Activated CD8-positive, alpha-beta T cell treated with anti-CD3 and anti-CD28 coated beads for 36 hours (primary cell): ENCODE measurements around the gene SH2B2. TPM values are rescaled to one million over a fixed set of nuclear protein-coding genes. Genes with fewer than 3 reads are reported as not detected.

Source experiments
- ATAC-seq: fragments of 200-7000 bp; cut with Tn5 transposase; one replicate; pipeline ENCODE4 v1.10.0; 2021; ENCODE audit warnings: mild to moderate bottlenecking, moderate library complexity
- CTCF ChIA-PET: fragments of 350-600 bp; sonication (Branson Sonifier 250); formaldehyde crosslinking; loops from one replicate; lab custom pipeline; 2021; ENCODE audit warnings: antibody characterized with exemption; lab: Charles Lee
- POLR2A ChIA-PET: fragments of 350-600 bp; sonication (Branson Sonifier 250); formaldehyde crosslinking; loops from one replicate; lab custom pipeline; 2021; ENCODE audit warnings: antibody characterized with exemption; lab: Charles Lee
- DNase-seq: peaks from one replicate; pipeline ENCODE4 v3.0.0-alpha.2; 2020
- H3K27ac Mint-ChIP-seq: one replicate; pipeline ENCODE4 v1.8.0; 2021; ENCODE audit warnings: mild to moderate bottlenecking, mixed read lengths
- H3K27me3 Mint-ChIP-seq: one replicate; pipeline ENCODE4 v1.8.0; 2021; ENCODE audit warnings: mixed read lengths
- H3K36me3 Mint-ChIP-seq: one replicate; pipeline ENCODE4 v1.8.0; 2021; ENCODE audit warnings: low read depth, mixed read lengths
- H3K4me1 Mint-ChIP-seq: one replicate; pipeline ENCODE4 v1.8.0; 2021; ENCODE audit warnings: low read depth, mixed read lengths
- H3K4me3 Mint-ChIP-seq: one replicate; pipeline ENCODE4 v1.8.0; 2021; ENCODE audit warnings: mild to moderate bottlenecking, moderate library complexity, mixed read lengths
- H3K9me3 Mint-ChIP-seq: one replicate; pipeline ENCODE4 v1.8.0; 2021; ENCODE audit warnings: mixed read lengths
- CTCF ChIP-seq: fragments of 200-600 bp; IDR thresholded peaks from one replicate; pipeline ENCODE4 v1.8.0; 2022; ENCODE audit warnings: antibody characterized with exemption, mild to moderate bottlenecking
- intact Hi-C: fragments of 100-400 bp; cut with micrococcal nuclease; formaldehyde crosslinking; loops from one replicate; pipeline ENCODE4 v1.10.0; 2022
- total RNA-seq, 2 experiments: library from RNA; stranded (reverse); gene quantifications; one replicate each; pipeline ENCODE4 v1.2.3, GENCODE V29; 2021

SH2B2 gene
- total RNA-seq = 1 to 10 TPM; 5.0 to 7.1 TPM

DNA sequence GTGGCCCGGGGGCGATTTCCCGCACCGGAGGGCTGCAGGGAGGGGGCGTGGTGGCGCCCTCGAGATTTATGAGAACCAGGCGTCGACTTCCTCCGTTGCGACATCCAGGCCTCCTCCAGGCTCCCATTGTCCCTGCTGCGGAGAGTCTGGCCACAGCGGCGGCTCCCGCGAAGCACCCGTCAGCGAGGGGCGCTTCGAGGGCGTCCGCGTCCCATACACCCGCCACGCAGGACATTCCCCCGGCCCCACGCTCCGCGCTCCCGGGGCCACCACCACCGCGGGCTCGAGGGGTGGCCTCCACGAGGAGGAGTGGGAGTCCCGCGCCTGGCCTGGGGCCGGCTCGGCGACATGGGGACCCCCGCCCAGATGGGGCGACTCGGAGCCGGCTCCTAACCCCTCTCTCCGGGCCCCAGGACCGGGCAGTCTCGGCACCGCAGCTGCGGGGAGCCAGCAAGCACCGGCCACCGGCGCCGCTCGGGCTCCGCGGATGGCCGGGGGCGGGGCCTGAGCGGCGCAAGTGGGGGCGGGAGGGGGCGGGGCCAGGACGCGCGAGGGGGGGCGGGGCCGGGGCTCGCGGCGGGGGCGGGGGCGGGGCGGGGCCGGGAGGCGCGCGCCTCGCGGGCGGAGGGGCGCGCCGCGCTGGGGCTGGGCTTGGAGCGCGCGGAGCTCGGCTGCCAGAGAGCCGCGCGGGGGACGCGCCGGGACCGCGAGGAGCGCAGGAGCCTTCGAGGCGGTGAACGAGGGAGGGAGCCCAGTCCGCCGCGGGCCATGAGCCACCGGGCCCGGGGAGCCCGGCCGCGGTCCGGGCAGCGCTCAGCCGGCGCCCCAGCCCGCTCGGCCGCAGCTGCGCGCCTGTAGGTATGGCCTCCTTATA lies at the start of gene SH2B2:
Gene SH2B2 (plus strand): TSS at position 632 of the 874 bp plus-strand sequence. CDS start 13,683 bp downstream, outside the sequence.
- peak; percentile 62 for DNase-seq
- peak; percentile 48 for ATAC-seq
- no peak for TF ChIP-seq CTCF
- peaks cover 9% of the 10 kb centered on the region for H3K27me3 Mint-ChIP-seq
- intact Hi-C loops = loop anchor here (10.0 kb wide), 1 partner anchor 168 kb away; no protein-coding TSS in a partner anchor
- H3K36me3 Mint-ChIP-seq = no peaks in the 10 kb centered on the region
- CTCF ChIA-PET = interaction anchor here (1.1 kb wide), 1 partner anchor 16 kb away, joined by 3 read pairs; no protein-coding TSS in a partner anchor
- H3K4me1 Mint-ChIP-seq = peaks cover 28% of the 10 kb centered on the region
- H3K27ac Mint-ChIP-seq = no peak within 1 kb of the TSS
- H3K4me3 Mint-ChIP-seq = peak within 1 kb of the TSS; percentile 58
- H3K9me3 Mint-ChIP-seq = no peaks in the 10 kb centered on the region
- POLR2A ChIA-PET = interaction anchor here (0.6 kb wide), 1 partner anchor 32 kb away, joined by 3 read pairs; no protein-coding TSS in a partner anchor

GRCh38 chr7:102239206-102239820 lies 47.4 kb upstream of the SH2B2 start:
- ChIA-PET CTCF (no interaction called here), POLR2A (no interaction called here)
- Mint-ChIP-seq H3K27ac (no peak overlapping the region), H3K4me3 (no peak overlapping the region), H3K36me3 (no peaks in the 10 kb centered on the region), H3K27me3 (no peaks in the 10 kb centered on the region), H3K4me1 (no peaks in the 10 kb centered on the region), H3K9me3 (no peaks in the 10 kb centered on the region)
- intact Hi-C loops = loop anchor here (10.0 kb wide), 2 partner anchors 555 to 635 kb away; no protein-coding TSS in a partner anchor
- no peak for ATAC-seq
- no peak for DNase-seq
- no peak for TF ChIP-seq CTCF

GRCh38 chr7:102241431-102241830 lies 45.2 kb upstream of the SH2B2 start:
- Mint-ChIP-seq H3K9me3 (no peaks in the 10 kb centered on the region), H3K27ac (no peak overlapping the region), H3K27me3 (no peaks in the 10 kb centered on the region), H3K36me3 (no peaks in the 10 kb centered on the region), H3K4me1 (no peaks in the 10 kb centered on the region), H3K4me3 (no peak overlapping the region)
- ChIA-PET POLR2A (no interaction called here), CTCF (no interaction called here)
- no peak for TF ChIP-seq CTCF
- no peak for DNase-seq
- intact Hi-C loops = no loop called here
- ATAC-seq = no peak

- Mint-ChIP-seq H3K27ac (no peak overlapping the region), H3K36me3 (peaks cover 1% of the 10 kb centered on the region), H3K4me1 (no peaks in the 10 kb centered on the region), H3K9me3 (no peaks in the 10 kb centered on the region), H3K27me3 (no peaks in the 10 kb centered on the region), H3K4me3 (no peak overlapping the region)
- DNase-seq (no peak), ATAC-seq (no peak)
- TF ChIP-seq CTCF = no peak
- CTCF ChIA-PET = no interaction called here
- POLR2A ChIA-PET = interaction anchor here (0.6 kb wide), 1 partner anchor 13 kb away, joined by 3 read pairs; no protein-coding TSS in a partner anchor
- intact Hi-C loops = no loop called here
These were observed 42.1 kb upstream of the SH2B2 start for GRCh38 chr7:102244601-102245000.

DNA sequence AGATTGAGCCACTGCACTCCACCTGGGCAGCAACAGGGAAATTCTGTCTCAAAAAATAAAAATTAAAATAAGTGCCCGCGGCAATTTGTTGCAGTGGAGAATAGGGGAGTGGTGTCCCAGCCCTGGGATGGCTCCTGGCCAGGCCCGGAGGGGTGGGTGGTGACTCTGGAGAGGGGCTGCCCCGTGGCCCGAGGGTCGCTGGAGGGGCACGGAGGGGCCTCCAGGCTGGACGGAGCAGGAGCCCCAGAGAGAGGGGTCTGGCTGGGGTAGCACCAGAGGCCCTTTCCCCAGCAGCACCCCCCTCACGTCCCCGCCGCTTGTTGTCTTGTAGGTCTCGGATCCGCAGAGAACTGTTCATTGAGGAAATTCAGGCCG lies 38.6 kb upstream of the SH2B2 start:
- no peak overlapping the region for H3K4me3 Mint-ChIP-seq
- no peaks in the 10 kb centered on the region for H3K27me3 Mint-ChIP-seq
- ATAC-seq (no peak), DNase-seq (no peak)
- no peak for TF ChIP-seq CTCF
- peaks cover 4% of the 10 kb centered on the region for H3K36me3 Mint-ChIP-seq
- H3K9me3 Mint-ChIP-seq = no peaks in the 10 kb centered on the region
- ChIA-PET CTCF (no interaction called here), POLR2A (no interaction called here)
- no peaks in the 10 kb centered on the region for H3K4me1 Mint-ChIP-seq
- H3K27ac Mint-ChIP-seq = no peak overlapping the region
- intact Hi-C loops = no loop called here
